Measurements from ENCODE around the gene PPP1R15B. TPM values are rescaled to one million over a fixed set of nuclear protein-coding genes. Genes with fewer than 3 reads are reported as not detected.

Gene PPP1R15B
- total RNA-seq, 2 experiments from 2014 or later: 72.6 to 79.2 TPM

DNA sequence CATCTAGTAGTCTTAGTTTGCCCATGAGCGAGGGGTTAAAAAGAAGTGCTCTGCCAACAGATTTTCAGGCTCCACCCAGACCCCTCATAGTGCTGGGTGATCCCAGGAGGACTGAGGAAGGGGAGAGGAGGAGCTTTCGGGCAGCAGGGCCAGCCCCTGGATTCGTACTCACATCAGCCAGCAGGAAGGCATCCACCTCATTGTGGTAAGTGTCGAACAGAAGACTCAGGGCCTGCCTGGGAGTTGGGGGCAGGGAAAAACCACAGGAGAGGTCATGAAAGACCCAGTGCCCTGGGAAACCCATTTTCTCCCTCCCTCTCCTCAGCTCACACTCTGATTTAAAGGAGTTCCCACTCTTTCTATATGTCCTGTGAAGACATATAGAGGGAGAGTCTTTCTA, 48.1 kb upstream of the PPP1R15B start:
- no TSS peak for BruUV-seq (replicated peaks)
- Histone ChIP-seq H3K36me3 (ENCODE audit: insufficient read depth, low read length) (0 out of 2 replicates have a peak, but pooled peaks cover 15% of the 10 kb centered on the region), H3K4me2 (ENCODE audit: low read length) (no peak overlapping the region), H3K4me1 (ENCODE audit: insufficient read depth, low read length, poor library complexity, severe bottlenecking) (peaks cover 35% of the 10 kb centered on the region), H3K9me3 (ENCODE audit: low read length) (no peaks in the 10 kb centered on the region), H3K27ac (ENCODE audit: low read depth, low read length, poor library complexity, severe bottlenecking) (no peak overlapping the region), H3K79me2 (ENCODE audit: insufficient read depth, low read depth, low read length) (no peaks in the 10 kb centered on the region), H2AFZ (ENCODE audit: low read length) (no peak overlapping the region), H3K4me3 (ENCODE audit: low read depth, low read length, poor library complexity, severe bottlenecking) (no peak overlapping the region), H4K20me1 (ENCODE audit: insufficient read depth, low read length) (no peaks in the 10 kb centered on the region), H3K9me2 (ENCODE audit: insufficient read depth, low read length) (no peaks in the 10 kb centered on the region)
- ChIA-PET POLR2A (interaction anchor here (0.8 kb wide), 1 partner anchor 21 kb away, joined by 3 read pairs; no protein-coding TSS in a partner anchor), CTCF (ENCODE audit: unreplicated experiment) (interaction anchor here (0.5 kb wide), 1 partner anchor 13 kb away, joined by 3 read pairs; no protein-coding TSS in a partner anchor)
- intact Hi-C loops (cut with micrococcal nuclease; ENCODE audit: unreplicated experiment): no loop called here
- DNase-seq (ENCODE audit: low spot score): no peak
- TF ChIP-seq EZH2phosphoT487 (IDR thresholded peaks at IDR 0.05; ENCODE audit: borderline replicate concordance, low read depth, low read length): no peak
- TF ChIP-seq, protein P1, sequence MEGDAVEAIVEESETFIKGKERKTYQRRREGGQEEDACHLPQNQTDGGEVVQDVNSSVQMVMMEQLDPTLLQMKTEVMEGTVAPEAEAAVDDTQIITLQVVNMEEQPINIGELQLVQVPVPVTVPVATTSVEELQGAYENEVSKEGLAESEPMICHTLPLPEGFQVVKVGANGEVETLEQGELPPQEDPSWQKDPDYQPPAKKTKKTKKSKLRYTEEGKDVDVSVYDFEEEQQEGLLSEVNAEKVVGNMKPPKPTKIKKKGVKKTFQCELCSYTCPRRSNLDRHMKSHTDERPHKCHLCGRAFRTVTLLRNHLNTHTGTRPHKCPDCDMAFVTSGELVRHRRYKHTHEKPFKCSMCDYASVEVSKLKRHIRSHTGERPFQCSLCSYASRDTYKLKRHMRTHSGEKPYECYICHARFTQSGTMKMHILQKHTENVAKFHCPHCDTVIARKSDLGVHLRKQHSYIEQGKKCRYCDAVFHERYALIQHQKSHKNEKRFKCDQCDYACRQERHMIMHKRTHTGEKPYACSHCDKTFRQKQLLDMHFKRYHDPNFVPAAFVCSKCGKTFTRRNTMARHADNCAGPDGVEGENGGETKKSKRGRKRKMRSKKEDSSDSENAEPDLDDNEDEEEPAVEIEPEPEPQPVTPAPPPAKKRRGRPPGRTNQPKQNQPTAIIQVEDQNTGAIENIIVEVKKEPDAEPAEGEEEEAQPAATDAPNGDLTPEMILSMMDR (conservative IDR thresholded peaks at IDR 0.05; ENCODE audit: low read length): no peak

DNA sequence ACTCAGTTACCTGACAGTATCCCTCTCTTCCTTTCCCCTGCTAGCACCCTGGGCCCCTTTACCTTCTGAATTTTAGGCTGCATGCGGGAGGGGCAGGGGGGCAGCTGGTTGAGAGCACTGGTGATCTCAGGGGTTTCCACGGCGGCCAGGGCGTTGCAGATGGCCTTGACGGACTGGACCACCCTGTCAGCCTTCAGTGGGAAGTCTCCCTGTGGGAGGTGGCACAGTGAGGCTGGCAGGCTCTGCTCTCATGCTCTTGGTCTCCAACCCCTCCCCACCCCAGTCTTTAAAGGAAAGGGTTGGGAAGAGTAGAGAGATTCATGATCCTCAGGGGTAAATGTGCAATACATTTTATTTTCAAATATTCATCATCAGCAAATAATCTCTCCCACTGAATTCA, 46.0 kb upstream of the PPP1R15B start:
- POLR2A ChIA-PET: interaction anchor here (0.7 to 0.8 kb wide), 3 partner anchors 44 to 997 kb away, joined by 3 read pairs; no protein-coding TSS in a partner anchor
- 0 out of 2 replicates have a peak, but pooled peaks cover 15% of the 10 kb centered on the region for H3K36me3 ChIP-seq (ENCODE audit: insufficient read depth, low read length)

More for the DNA sequence above, 46.0 kb upstream of the PPP1R15B start:
- intact Hi-C loops (cut with micrococcal nuclease; ENCODE audit: unreplicated experiment): no loop called here
- Histone ChIP-seq H3K9me2 (ENCODE audit: insufficient read depth, low read length) (no peaks in the 10 kb centered on the region), H3K9me3 (ENCODE audit: low read length) (no peaks in the 10 kb centered on the region), H3K4me1 (ENCODE audit: insufficient read depth, low read length, poor library complexity, severe bottlenecking) (peaks cover 31% of the 10 kb centered on the region), H4K20me1 (ENCODE audit: insufficient read depth, low read length) (no peaks in the 10 kb centered on the region), H3K4me2 (ENCODE audit: low read length) (no peak overlapping the region), H3K4me3 (ENCODE audit: low read depth, low read length, poor library complexity, severe bottlenecking) (no peak overlapping the region), H3K79me2 (ENCODE audit: insufficient read depth, low read depth, low read length) (no peaks in the 10 kb centered on the region), H3K27ac (ENCODE audit: low read depth, low read length, poor library complexity, severe bottlenecking) (no peak overlapping the region), H2AFZ (ENCODE audit: low read length) (no peak overlapping the region)
- no TSS peak for BruUV-seq (replicated peaks)
- TF ChIP-seq EZH2phosphoT487 (IDR thresholded peaks at IDR 0.05; ENCODE audit: borderline replicate concordance, low read depth, low read length): no peak
- TF ChIP-seq, protein P1 (conservative IDR thresholded peaks at IDR 0.05; ENCODE audit: low read length): no peak
- CTCF ChIA-PET (ENCODE audit: unreplicated experiment): no interaction called here
- DNase-seq (ENCODE audit: low spot score): no peak
